MCF 10A (cell line): ENCODE measurements around the gene WFDC6. TPM values are rescaled to one million over a fixed set of nuclear protein-coding genes. Genes with fewer than 3 reads are reported as not detected.

Experiments
- BruUV-seq: library from RNA; stranded (reverse); fragments of 400-500 nt; replicated peaks from 2 replicates; lab custom pipeline; 2021; lab: Mats Ljungman, UMichigan
- CTCF ChIA-PET: fragments of 300-600 bp; sonication (Branson Sonifier 250); formaldehyde crosslinking; extraction: SDS; loops from one replicate; lab custom pipeline; 2021; ENCODE audit warnings: antibody characterized with exemption, inconsistent platforms; lab: Yijun Ruan, JAX
- POLR2A ChIA-PET: fragments of 300-600, 350-650 bp; sonication (Branson Sonifier 250); formaldehyde crosslinking; extraction: SDS; loops from one replicate; lab custom pipeline; 2020; ENCODE audit warnings: antibody characterized with exemption, inconsistent platforms; lab: Yijun Ruan, JAX
- DNase-seq: peaks from one replicate; pipeline ENCODE4 v3.0.0-alpha.2; 2018; ENCODE audit not compliant: unreplicated experiment
- H3K27ac Mint-ChIP-seq: one replicate; pipeline ENCODE4 v1.8.0; 2022; ENCODE audit warnings: mild to moderate bottlenecking, low read depth, mixed read lengths; ENCODE audit not compliant: unreplicated experiment
- H3K27me3 Mint-ChIP-seq: one replicate; pipeline ENCODE4 v1.8.0; 2022; ENCODE audit warnings: mixed read lengths; ENCODE audit not compliant: insufficient read depth, unreplicated experiment
- H3K36me3 Mint-ChIP-seq: one replicate; pipeline ENCODE4 v1.8.0; 2022; ENCODE audit warnings: mild to moderate bottlenecking, moderate library complexity, mixed read lengths; ENCODE audit not compliant: insufficient read depth, unreplicated experiment
- H3K4me1 Mint-ChIP-seq: one replicate; pipeline ENCODE4 v1.8.0; 2022; ENCODE audit warnings: mixed read lengths; ENCODE audit not compliant: insufficient read depth, unreplicated experiment
- H3K4me3 Mint-ChIP-seq: one replicate; pipeline ENCODE4 v1.8.0; 2022; ENCODE audit warnings: mild to moderate bottlenecking, moderate library complexity, mixed read lengths; ENCODE audit not compliant: unreplicated experiment
- H3K9me3 Mint-ChIP-seq: one replicate; pipeline ENCODE4 v1.8.0; 2022; ENCODE audit warnings: mixed read lengths; ENCODE audit not compliant: unreplicated experiment
- intact Hi-C: fragments of 100-400 bp; cut with micrococcal nuclease; formaldehyde crosslinking; loops from 2 replicates; pipeline ENCODE4 v1.14.1; 2022
- total RNA-seq: library from RNA; stranded (reverse); gene quantifications from 2 replicates; pipeline ENCODE4 v1.2.3, GENCODE V29; 2022
- TF ChIP-seq, protein P1 (sequence below): fragments of 200-600 bp; IDR thresholded peaks from one replicate; pipeline ENCODE4 v1.8.0; 2022; ENCODE audit warnings: antibody characterized with exemption, mild to moderate bottlenecking; ENCODE audit not compliant: unreplicated experiment

The WFDC6 gene
- total RNA-seq, 1 experiment from 2014 or later: not detected

DNA sequence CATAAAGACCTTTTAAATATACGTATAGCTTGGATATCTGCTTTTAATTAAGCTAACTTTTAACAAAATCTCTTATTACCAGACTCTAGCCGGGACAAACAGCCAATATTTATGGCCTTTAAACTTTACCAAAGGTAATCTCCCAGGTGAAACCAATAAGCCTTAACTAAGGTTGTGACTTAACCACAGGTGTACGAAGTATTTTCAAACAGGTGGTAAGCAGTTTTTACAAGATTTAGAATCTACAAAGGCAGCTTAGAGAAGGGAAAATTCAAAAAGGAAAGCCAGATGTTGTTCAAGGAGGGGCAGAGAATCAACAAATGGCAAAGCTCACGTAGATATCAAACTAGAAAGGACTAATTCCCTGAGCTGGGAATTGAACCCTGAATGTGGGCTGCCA, 53.9 kb downstream of the WFDC6 start:
- Mint-ChIP-seq H3K36me3 (peaks cover 7% of the 10 kb centered on the region), H3K9me3 (no peaks in the 10 kb centered on the region), H3K27ac (no peak overlapping the region), H3K27me3 (peaks cover 32% of the 10 kb centered on the region), H3K4me3 (no peak overlapping the region), H3K4me1 (no peaks in the 10 kb centered on the region)
- TF ChIP-seq, protein P1, sequence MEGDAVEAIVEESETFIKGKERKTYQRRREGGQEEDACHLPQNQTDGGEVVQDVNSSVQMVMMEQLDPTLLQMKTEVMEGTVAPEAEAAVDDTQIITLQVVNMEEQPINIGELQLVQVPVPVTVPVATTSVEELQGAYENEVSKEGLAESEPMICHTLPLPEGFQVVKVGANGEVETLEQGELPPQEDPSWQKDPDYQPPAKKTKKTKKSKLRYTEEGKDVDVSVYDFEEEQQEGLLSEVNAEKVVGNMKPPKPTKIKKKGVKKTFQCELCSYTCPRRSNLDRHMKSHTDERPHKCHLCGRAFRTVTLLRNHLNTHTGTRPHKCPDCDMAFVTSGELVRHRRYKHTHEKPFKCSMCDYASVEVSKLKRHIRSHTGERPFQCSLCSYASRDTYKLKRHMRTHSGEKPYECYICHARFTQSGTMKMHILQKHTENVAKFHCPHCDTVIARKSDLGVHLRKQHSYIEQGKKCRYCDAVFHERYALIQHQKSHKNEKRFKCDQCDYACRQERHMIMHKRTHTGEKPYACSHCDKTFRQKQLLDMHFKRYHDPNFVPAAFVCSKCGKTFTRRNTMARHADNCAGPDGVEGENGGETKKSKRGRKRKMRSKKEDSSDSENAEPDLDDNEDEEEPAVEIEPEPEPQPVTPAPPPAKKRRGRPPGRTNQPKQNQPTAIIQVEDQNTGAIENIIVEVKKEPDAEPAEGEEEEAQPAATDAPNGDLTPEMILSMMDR: no peak
- BruUV-seq: no TSS peak
- intact Hi-C loops: no loop called here
- ChIA-PET POLR2A (interaction anchor here (0.8 to 1.4 kb wide), 3 partner anchors 9 to 33 kb away, joined by 3 read pairs; no protein-coding TSS in a partner anchor), CTCF (interaction anchor here (0.7 to 1.3 kb wide), 10 partner anchors 12 to 374 kb away, joined by 3 to 6 read pairs (median 3); no protein-coding TSS in a partner anchor)
- DNase-seq: no peak

DNA sequence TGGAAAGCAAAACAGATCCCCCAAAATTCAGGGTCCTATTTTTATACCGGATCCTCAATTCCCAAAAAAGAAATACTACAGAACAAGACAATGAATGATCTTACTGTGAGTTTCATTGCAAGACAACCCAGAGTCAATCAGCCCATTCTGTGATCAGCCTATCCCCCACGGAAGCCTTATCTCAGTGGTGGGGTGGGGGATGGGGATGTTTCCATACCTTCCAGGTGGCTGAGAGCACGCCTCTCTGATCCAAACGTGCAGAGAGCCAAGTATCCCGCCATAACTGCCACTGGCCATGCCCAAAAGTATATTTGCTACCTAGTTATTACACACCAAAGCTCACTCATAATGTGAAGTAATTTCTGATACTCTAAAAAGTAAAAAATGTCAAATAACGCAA, 54.6 kb downstream of the WFDC6 start:
- DNase-seq: no peak
- Mint-ChIP-seq H3K4me1 (no peaks in the 10 kb centered on the region), H3K36me3 (peaks cover 7% of the 10 kb centered on the region), H3K4me3 (no peak overlapping the region), H3K27me3 (peaks cover 39% of the 10 kb centered on the region), H3K9me3 (no peaks in the 10 kb centered on the region), H3K27ac (no peak overlapping the region)
- CTCF ChIA-PET: interaction anchor here (0.5 to 1.3 kb wide), 8 partner anchors 14 to 1040 kb away, joined by 3 to 6 read pairs (median 3); partner anchors contain the start of gene SYS1
- POLR2A ChIA-PET: interaction anchor here (0.8 to 1.4 kb wide), 3 partner anchors 8 to 22 kb away, joined by 3 to 5 read pairs (median 3); no protein-coding TSS in a partner anchor
- TF ChIP-seq, protein P1: no peak
- intact Hi-C loops: no loop called here
- no TSS peak for BruUV-seq

Other genes starting within 250 kb of the WFDC6 start
- not detected in 2 replicates for gene RBPJL, start 232.6 kb downstream of the WFDC6 start, total RNA-seq
- gene MATN4, start 231.2 kb downstream of the WFDC6 start, total RNA-seq: 0.20 TPM in 1 of 2 replicates, not detected in the other
- 180 and 209 TPM in 2 replicates for gene SDC4, start 191.1 kb downstream of the WFDC6 start, total RNA-seq
- gene SYS1, start 176.3 kb downstream of the WFDC6 start, total RNA-seq: 19.1 and 28.2 TPM in 2 replicates
- not detected in 2 replicates for gene TP53TG5, start 161.2 kb downstream of the WFDC6 start, total RNA-seq
- 9.1 and 13.0 TPM in 2 replicates for gene DBNDD2, start 131.2 kb downstream of the WFDC6 start, total RNA-seq
- 79.4 and 84.3 TPM in 2 replicates for gene PIGT, start 123.3 kb downstream of the WFDC6 start, total RNA-seq
- not detected in 2 replicates for gene WFDC2, start 69.7 kb downstream of the WFDC6 start, total RNA-seq
- not detected in 2 replicates for gene SPINT3, start 23.9 kb downstream of the WFDC6 start, total RNA-seq
- gene EPPIN, start 7.9 kb upstream of the WFDC6 start, total RNA-seq: not detected in 2 replicates
- gene WFDC8, start 39.8 kb upstream of the WFDC6 start, total RNA-seq: not detected in 2 replicates
- not detected in 2 replicates for gene WFDC10A, start 90.3 kb upstream of the WFDC6 start, total RNA-seq
- not detected in 2 replicates for gene WFDC9, start 91.8 kb upstream of the WFDC6 start, total RNA-seq
- gene WFDC11, start 130.8 kb upstream of the WFDC6 start, total RNA-seq: not detected in 2 replicates
- gene WFDC13, start 162.6 kb upstream of the WFDC6 start, total RNA-seq: not detected in 2 replicates
- gene WFDC10B, start 165.5 kb upstream of the WFDC6 start, total RNA-seq: not detected in 2 replicates
- gene SPINT4, start 182.9 kb upstream of the WFDC6 start, total RNA-seq: not detected in 2 replicates